Prostate gland (tissue), 2 donors: ENCODE results near the gene FUNDC2.

Source experiments
- CTCF ChIP-seq, 4 experiments: fragments of 200-600 bp in 2 of 4; fragments of 450-650 bp in 2 of 4; sonication (generic) in 2 of 4; IDR thresholded peaks; 1 replicate in 3 of 4; 2 replicates in 1 of 4; pipeline ENCODE4 v1.5.1; 2016 to 2019; ENCODE audit warnings: antibody characterized with exemption in 4 of 4, mild to moderate bottlenecking in 2 of 4, moderate library complexity in 2 of 4
- POLR2A ChIP-seq: fragments of 450-650 bp; IDR thresholded peaks from one replicate; pipeline ENCODE4 v1.6.1; 2016; ENCODE audit warnings: antibody characterized with exemption, mild to moderate bottlenecking
- POLR2AphosphoS5 ChIP-seq: sonication (generic); formaldehyde crosslinking; IDR thresholded peaks from one replicate; pipeline ENCODE4 v1.6.1; 2017; ENCODE audit warnings: antibody characterized with exemption

- TF ChIP-seq CTCF (IDR thresholded peaks at IDR 0.05) = no peak
- TF ChIP-seq POLR2A = no peak
- no peak for TF ChIP-seq POLR2AphosphoS5
These were observed 38.7 kb upstream of the FUNDC2 start for GRCh38 chrX:154987940-154988339.
